A673 (cell line): ENCODE measurements around the gene ADAMTS13. TPM values are rescaled to one million over a fixed set of nuclear protein-coding genes. Genes with fewer than 3 reads are reported as not detected.
"Not testable (repeated sequence)": the region's sequence is repeated elsewhere in the genome, so short reads cannot be mapped to it uniquely, and the experiment has no call there.

Experiments used
- BruUV-seq: library from RNA; stranded (reverse); fragments of 400-500 nt; replicated peaks from 2 replicates; lab custom pipeline; 2021; lab: Mats Ljungman, UMichigan
- CTCF ChIA-PET: fragments of 300-600 bp; sonication (Branson Sonifier 250); formaldehyde crosslinking; loops from one replicate; lab custom pipeline; 2022; ENCODE audit warnings: antibody characterized with exemption; lab: Charles Lee
- POLR2A ChIA-PET: fragments of 300-600 bp; sonication (Branson Sonifier 250); formaldehyde crosslinking; loops from one replicate; lab custom pipeline; 2022; ENCODE audit warnings: antibody characterized with exemption; ENCODE audit not compliant: low non-redundant PET; lab: Charles Lee
- DNase-seq: peaks from one replicate; pipeline ENCODE4 v3.0.0-alpha.2; 2015; ENCODE audit warnings: low spot score
- H3K27ac ChIP-seq: fragments of 200-600 bp; sonication (generic); 2 replicates; pipeline ENCODE4 v1.5.1; 2016; ENCODE audit warnings: mixed run types, low read depth, mild to moderate bottlenecking, mixed read lengths, antibody characterized with exemption, low read length; ENCODE audit not compliant: poor library complexity, severe bottlenecking
- H3K27me3 ChIP-seq: fragments of 200-600 bp; sonication (generic); replicated peaks from 2 replicates; pipeline ENCODE4 v1.6.1; 2017; ENCODE audit warnings: mixed run types, low read depth, mild to moderate bottlenecking, mixed read lengths, antibody characterized with exemption, low read length; ENCODE audit not compliant: insufficient read depth, poor library complexity
- H3K36me3 ChIP-seq: fragments of 200-600 bp; sonication (generic); 2 replicates; pipeline ENCODE4 v1.6.1; 2016; ENCODE audit warnings: mixed run types, mild to moderate bottlenecking, mixed read lengths, antibody characterized with exemption, low read length; ENCODE audit not compliant: insufficient read depth, poor library complexity, severe bottlenecking
- H3K4me1 ChIP-seq: fragments of 200-600 bp; sonication (generic); 2 replicates; pipeline ENCODE4 v1.6.1; 2017; ENCODE audit warnings: mixed run types, mild to moderate bottlenecking, mixed read lengths, antibody characterized with exemption, low read length; ENCODE audit not compliant: insufficient read depth, poor library complexity, severe bottlenecking
- H3K4me3 ChIP-seq: fragments of 200-600 bp; sonication (generic); 2 replicates; pipeline ENCODE4 v1.5.1; 2016; ENCODE audit warnings: low read depth, mixed run types, mild to moderate bottlenecking, mixed read lengths, low read length; ENCODE audit not compliant: poor library complexity, severe bottlenecking
- H3K9me3 ChIP-seq: fragments of 200-600 bp; sonication (generic); 2 replicates; pipeline ENCODE4 v1.6.1; 2016; ENCODE audit warnings: mixed run types, low read depth, mild to moderate bottlenecking, mixed read lengths, antibody characterized with exemption, low read length; ENCODE audit not compliant: poor library complexity, severe bottlenecking
- EZH2 ChIP-seq: fragments of 200-600 bp; sonication (generic); IDR thresholded peaks from 2 replicates; pipeline ENCODE4 v1.6.1; 2017; ENCODE audit warnings: borderline replicate concordance, low read depth, mild to moderate bottlenecking, mixed read lengths, antibody characterized with exemption, low read length; ENCODE audit not compliant: poor library complexity, severe bottlenecking
- intact Hi-C: fragments of 100-400 bp; cut with micrococcal nuclease; formaldehyde crosslinking; loops from one replicate; pipeline ENCODE4 v1.10.0; 2022; ENCODE audit not compliant: unreplicated experiment
- total RNA-seq: library from RNA; stranded (reverse); gene quantifications from 2 replicates; pipeline ENCODE4 v1.2.3, GENCODE V29; 2021
- TF ChIP-seq, protein P1 (sequence below): fragments of 300-800, 200-600 bp; sonication (generic); conservative IDR thresholded peaks from 2 replicates; pipeline ENCODE4 v1.5.1; 2017; ENCODE audit warnings: low read depth, mild to moderate bottlenecking, antibody characterized with exemption, low read length, moderate library complexity, mixed read lengths

The ADAMTS13 gene
- total RNA-seq, 1 experiment from 2014 or later: 1.3 TPM

DNA sequence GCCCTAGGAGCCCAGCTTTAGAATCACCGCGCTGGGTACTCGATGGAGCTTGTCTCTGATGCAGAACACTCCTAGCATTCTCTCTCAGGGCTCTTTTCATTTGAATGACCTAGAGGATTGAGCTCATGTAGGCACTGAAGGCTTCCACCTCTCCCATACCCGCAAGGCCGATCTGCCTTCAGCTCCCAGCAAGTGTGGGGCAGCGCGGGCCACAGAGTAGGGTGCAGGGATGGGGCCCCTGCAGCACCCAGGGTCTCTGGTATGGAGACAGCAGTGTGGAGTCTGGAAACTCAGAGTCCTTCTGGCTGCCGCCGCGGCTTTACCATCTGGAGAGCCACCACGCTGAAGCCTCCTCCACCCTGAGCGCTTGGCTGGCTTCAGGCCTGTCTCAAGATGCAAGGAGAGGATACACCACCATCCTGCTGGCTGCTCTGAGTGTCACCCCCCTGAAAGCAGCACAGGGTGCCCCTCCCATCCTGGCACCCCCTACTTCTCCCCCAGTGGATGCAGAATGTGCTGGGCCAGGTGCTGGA lies 33.1 kb upstream of the ADAMTS13 start:
- H3K27me3 ChIP-seq: no peaks in the 10 kb centered on the region
- H3K4me3 ChIP-seq: no peak overlapping the region
- CTCF ChIA-PET: no interaction called here
- intact Hi-C loops: no loop called here
- no TSS peak for BruUV-seq
- no peaks in the 10 kb centered on the region for H3K36me3 ChIP-seq
- no peaks in the 10 kb centered on the region for H3K4me1 ChIP-seq
- DNase-seq: no peak
- POLR2A ChIA-PET: no interaction called here
- H3K27ac ChIP-seq: no peak overlapping the region
- no peaks in the 10 kb centered on the region for H3K9me3 ChIP-seq
- TF ChIP-seq EZH2: no peak
- TF ChIP-seq, protein P1, sequence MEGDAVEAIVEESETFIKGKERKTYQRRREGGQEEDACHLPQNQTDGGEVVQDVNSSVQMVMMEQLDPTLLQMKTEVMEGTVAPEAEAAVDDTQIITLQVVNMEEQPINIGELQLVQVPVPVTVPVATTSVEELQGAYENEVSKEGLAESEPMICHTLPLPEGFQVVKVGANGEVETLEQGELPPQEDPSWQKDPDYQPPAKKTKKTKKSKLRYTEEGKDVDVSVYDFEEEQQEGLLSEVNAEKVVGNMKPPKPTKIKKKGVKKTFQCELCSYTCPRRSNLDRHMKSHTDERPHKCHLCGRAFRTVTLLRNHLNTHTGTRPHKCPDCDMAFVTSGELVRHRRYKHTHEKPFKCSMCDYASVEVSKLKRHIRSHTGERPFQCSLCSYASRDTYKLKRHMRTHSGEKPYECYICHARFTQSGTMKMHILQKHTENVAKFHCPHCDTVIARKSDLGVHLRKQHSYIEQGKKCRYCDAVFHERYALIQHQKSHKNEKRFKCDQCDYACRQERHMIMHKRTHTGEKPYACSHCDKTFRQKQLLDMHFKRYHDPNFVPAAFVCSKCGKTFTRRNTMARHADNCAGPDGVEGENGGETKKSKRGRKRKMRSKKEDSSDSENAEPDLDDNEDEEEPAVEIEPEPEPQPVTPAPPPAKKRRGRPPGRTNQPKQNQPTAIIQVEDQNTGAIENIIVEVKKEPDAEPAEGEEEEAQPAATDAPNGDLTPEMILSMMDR: no peak

DNA sequence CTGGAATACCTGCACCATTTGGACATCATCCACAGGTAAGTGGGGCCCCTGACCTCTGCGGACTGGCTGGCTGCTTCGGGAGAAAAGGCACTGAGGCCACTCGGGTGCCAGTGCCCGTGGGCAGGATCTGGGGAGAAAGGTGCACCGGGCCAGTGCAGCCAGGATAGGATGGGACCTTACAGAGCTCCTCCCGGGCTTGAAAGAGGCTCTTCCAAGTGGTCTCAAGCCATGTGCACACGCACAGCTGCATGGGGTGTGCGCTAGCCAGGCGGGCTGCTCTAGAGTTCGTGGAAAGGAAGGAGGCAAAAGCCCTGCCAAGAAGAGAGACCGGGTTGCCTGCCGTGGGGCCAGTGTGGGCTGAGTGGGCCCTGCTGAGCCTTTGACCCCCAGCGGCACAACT lies 32.6 kb upstream of the ADAMTS13 start:
- intact Hi-C loops: no loop called here
- POLR2A ChIA-PET: no interaction called here
- CTCF ChIA-PET: no interaction called here
- H3K4me1 ChIP-seq: no peaks in the 10 kb centered on the region
- H3K4me3 ChIP-seq: no peak overlapping the region
- H3K9me3 ChIP-seq: no peaks in the 10 kb centered on the region
- BruUV-seq: no TSS peak
- H3K36me3 ChIP-seq: no peaks in the 10 kb centered on the region
- H3K27me3 ChIP-seq: no peaks in the 10 kb centered on the region
- TF ChIP-seq, protein P1: no peak
- TF ChIP-seq EZH2: no peak
- no peak overlapping the region for H3K27ac ChIP-seq
- no peak for DNase-seq

DNA sequence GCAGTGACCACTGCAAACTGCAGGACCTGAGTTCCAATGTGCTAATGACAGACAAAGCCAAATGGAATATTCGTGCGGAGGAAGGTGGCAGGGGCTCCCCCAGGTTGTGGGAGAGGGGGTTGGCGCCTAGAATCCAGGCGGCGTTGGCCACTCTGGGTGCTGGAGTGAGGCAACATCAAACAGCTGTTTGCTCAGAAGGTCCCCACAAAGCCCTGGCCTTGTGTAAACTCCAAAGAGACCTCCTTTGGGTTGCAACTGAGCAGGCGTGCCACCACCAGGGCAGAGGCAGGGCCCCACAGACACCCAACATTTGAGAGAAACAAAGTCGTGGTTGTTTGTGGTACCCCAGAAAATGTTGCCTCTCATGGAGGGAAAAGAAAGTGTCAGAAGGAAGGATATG lies 31.5 kb upstream of the ADAMTS13 start:
- no peak for DNase-seq
- Histone ChIP-seq H3K27me3 (peaks cover 9% of the 10 kb centered on the region), H3K27ac (no peak overlapping the region), H3K4me1 (no peaks in the 10 kb centered on the region), H3K36me3 (no peaks in the 10 kb centered on the region), H3K4me3 (no peak overlapping the region), H3K9me3 (no peaks in the 10 kb centered on the region)
- TF ChIP-seq, protein P1: no peak
- no peak for TF ChIP-seq EZH2
- intact Hi-C loops: no loop called here
- ChIA-PET CTCF (no interaction called here), POLR2A (no interaction called here)
- no TSS peak for BruUV-seq

DNA sequence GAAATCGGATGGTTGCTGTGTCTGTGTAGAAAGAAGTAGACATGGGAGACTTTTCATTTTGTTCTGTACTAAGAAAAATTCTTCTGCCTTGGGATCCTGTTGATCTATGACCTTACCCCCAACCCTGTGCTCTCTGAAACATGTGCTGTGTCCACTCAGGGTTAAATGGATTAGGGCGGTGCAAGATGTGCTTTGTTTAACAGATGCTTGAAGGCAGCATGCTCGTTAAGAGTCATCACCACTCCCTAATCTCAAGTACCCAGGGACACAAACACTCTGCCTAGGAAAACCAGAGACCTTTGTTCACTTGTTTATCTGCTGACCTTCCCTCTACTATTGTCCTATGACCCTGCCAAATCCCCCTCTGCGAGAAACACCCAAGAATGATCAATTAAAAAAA lies 30.7 kb upstream of the ADAMTS13 start:
- DNase-seq, H3K4me3 ChIP-seq, BruUV-seq, intact Hi-C loops, H3K27ac ChIP-seq, H3K9me3 ChIP-seq, H3K4me1 ChIP-seq, POLR2A ChIA-PET, H3K36me3 ChIP-seq, CTCF ChIA-PET: not testable (repeated sequence)
- H3K27me3 ChIP-seq: peaks cover 15% of the 10 kb centered on the region

DNA sequence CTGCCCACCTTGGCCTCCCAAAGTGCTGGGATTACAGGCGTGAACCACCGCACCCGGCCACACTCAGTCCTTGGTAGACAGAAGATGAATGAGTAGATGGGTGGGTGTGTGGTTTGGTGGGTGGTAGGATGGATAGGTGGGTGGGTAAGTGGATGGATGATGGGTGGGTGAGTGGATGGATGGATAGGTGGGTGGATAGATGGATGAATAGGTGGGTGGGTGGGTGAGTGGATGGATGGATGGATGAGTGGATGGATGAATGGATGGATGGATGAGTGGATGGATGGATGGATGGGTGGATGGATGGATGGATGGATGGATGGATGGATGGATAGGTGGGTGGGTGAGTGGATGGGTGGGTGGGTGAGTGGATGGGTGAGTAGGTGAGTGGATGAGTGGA lies 29.9 kb upstream of the ADAMTS13 start:
- DNase-seq, POLR2A ChIA-PET, intact Hi-C loops, H3K9me3 ChIP-seq, H3K4me1 ChIP-seq, H3K36me3 ChIP-seq, CTCF ChIA-PET, BruUV-seq, H3K4me3 ChIP-seq, H3K27ac ChIP-seq: not testable (repeated sequence)
- peaks cover 15% of the 10 kb centered on the region for H3K27me3 ChIP-seq
